ENCODE data around the gene MARCHF9. TPM values are rescaled to one million over a fixed set of nuclear protein-coding genes. Genes with fewer than 3 reads are reported as not detected.

Gene MARCHF9
- total and polyA plus RNA-seq, 11 donors = 11.3 to 18.9 (median 13.6) TPM

DNA sequence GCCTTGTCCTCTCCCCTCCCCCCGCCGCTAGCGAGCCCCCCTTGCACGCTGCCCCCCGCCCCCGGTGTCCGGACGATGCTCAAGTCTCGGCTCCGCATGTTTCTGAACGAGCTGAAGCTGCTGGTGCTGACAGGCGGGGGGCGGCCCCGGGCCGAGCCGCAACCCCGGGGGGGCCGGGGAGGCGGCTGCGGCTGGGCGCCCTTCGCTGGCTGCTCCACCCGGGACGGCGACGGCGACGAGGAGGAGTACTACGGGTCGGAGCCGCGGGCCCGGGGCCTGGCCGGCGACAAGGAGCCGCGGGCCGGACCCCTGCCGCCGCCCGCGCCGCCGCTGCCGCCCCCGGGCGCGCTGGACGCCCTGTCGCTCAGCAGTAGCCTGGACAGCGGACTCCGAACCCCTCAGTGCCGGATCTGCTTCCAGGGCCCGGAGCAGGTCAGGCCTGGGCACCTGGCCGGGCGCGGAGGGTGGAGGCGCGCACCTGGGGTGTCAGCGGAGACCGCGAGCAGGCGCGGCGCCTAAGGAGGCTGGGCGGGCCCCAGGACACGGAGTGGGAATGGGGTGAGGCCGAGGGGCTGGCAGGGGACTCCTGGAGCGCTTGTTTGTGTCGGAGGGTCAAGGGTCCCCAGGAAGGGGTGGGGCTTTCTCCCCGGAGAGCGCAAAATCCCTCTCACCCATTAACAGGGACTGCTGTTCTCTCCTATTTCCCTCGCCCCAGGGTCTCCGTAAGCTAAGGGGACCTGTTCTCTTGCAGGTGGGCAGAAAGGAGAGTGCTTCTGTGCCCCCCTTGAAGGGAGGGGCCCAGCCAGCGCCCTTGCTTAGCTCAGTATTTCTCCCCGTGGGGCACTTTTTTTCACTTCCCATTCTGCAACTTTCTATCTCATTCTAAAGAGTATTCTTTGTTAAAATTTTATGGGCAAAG, 810 bp downstream of the MARCHF9 start:
- H3K36me3 ChIP-seq = peaks cover 0 to 25% (median 17%) of the 10 kb centered on the region in 9 donors
- H3K4me3 ChIP-seq = peak overlapping the region; percentile 64 to 97 (median 72)
- H3K9me3 ChIP-seq = no peaks in the 10 kb centered on the region
- intact Hi-C loops (cut with DNase I) = no loop called here
- 3 to 4% (median 3%) methylated on average over 48 to 76 of the region's 76 CpGs for WGBS, 4 donors
- H3K4me1 ChIP-seq = peaks cover 0 to 51% (median 30%) of the 10 kb centered on the region in 12 donors
- TF ChIP-seq CTCF (IDR thresholded peaks at IDR 0.05) (no peak), POLR2A (IDR thresholded peaks at IDR 0.05) (no peak)
- peak in 4 of 5 donors; percentile 39 to 69 (median 48) for DNase-seq
- H3K27me3 ChIP-seq = no peaks in the 10 kb centered on the region
- H3K27ac ChIP-seq = peak overlapping the region in 10 of 12 donors; percentile 13 to 79 (median 54)
- ATAC-seq = no peak

DNA sequence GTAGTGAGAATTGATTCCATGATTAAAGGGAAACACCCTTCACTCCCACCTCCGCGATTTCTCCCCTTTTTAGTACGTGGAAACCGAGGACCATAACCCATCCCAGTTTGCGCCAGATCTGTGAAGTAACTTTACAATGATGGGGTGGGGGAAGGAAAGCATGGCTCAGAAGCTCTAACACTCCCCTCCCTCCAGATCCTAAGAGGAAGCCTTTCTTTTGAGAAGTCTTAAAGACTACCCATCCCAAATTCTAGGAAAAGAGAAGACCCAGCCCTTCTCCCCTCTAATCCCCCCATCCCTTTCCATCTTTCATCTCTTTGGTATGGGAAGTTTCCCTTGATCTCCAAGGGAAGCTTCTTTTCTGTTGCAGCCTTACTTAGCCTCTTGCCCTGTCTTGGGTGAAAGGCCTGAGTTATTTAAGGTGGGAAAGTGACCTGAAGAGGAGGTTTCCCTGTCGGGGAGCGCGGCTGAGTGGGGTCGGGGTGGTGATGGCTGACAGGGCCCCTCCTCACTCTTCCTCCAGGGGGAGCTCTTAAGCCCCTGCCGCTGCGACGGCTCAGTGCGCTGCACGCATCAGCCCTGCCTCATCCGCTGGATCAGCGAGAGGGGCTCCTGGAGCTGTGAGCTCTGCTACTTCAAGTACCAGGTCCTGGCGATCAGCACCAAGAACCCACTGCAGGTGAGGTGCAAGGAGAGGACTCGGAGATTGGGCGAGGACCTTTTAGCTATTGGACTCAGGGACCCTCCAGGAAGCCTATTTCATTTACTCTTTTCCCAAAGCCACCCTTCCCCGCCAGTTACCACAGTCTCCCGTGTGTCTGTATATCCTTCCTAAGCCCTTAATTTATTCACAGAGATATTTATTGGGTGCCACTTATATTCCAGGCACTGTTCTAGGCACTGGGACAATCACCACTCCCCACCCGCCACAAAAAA, 1.8 kb downstream of the MARCHF9 start:
- 58 to 69% (median 64%) methylated on average over 19 to 22 of the region's 22 CpGs for WGBS, 4 donors
- peak in 1 of 5 donors; percentile 78 for DNase-seq
- TF ChIP-seq POLR2A (IDR thresholded peaks at IDR 0.05) = no peak
- peak in 11 of 12 donors; percentile 19 to 70 (median 47) for TF ChIP-seq CTCF (IDR thresholded peaks at IDR 0.05)

GRCh38 chr12:57757771-57758170, 2.9 kb downstream of the MARCHF9 start:
- Histone ChIP-seq H3K36me3 (peaks cover 0 to 23% (median 15%) of the 10 kb centered on the region in 9 donors), H3K4me1 (peaks cover 0 to 36% (median 19%) of the 10 kb centered on the region in 12 donors), H3K4me3 (no peak overlapping the region), H3K9me3 (no peaks in the 10 kb centered on the region), H3K27me3 (peaks cover 0 to 7% (median 0%) of the 10 kb centered on the region in 9 donors), H3K27ac (no peak overlapping the region)
- ATAC-seq = no peak
- TF ChIP-seq POLR2A (IDR thresholded peaks at IDR 0.05) (no peak), CTCF (IDR thresholded peaks at IDR 0.05) (no peak)
- WGBS, 4 donors = 88 to 97% (median 93%) methylated on average over 4 of the region's 4 CpGs
- no peak for DNase-seq
- intact Hi-C loops (cut with DNase I) = no loop called here

More for the DNA sequence above, 1.8 kb downstream of the MARCHF9 start:
- Histone ChIP-seq H3K9me3 (no peaks in the 10 kb centered on the region), H3K4me3 (peak overlapping the region in 9 of 12 donors; percentile 65 to 97 (median 72)), H3K4me1 (peaks cover 0 to 41% (median 21%) of the 10 kb centered on the region in 12 donors), H3K27ac (peak overlapping the region in 3 of 12 donors; percentile 52 to 79 (median 55)), H3K27me3 (no peaks in the 10 kb centered on the region), H3K36me3 (peaks cover 0 to 23% (median 15%) of the 10 kb centered on the region in 9 donors)
- intact Hi-C loops (cut with DNase I) = no loop called here
- no peak for ATAC-seq
